ES-I3 (cell line): ENCODE results near the gene OR5B3.

Experiments
- H3K36me3 ChIP-seq: 2 replicates; pipeline ENCODE4 v1.6.1; 2013; ENCODE audit warnings: mild to moderate bottlenecking, low read length, control low read depth, moderate library complexity; ENCODE audit not compliant: insufficient read depth
- H3K4me1 ChIP-seq: 2 replicates; pipeline ENCODE4 v1.6.1; 2013; ENCODE audit warnings: mild to moderate bottlenecking, control low read depth, low read length; ENCODE audit not compliant: insufficient read depth
- H3K9ac ChIP-seq: 2 replicates; pipeline ENCODE4 v1.6.1; 2013; ENCODE audit warnings: low read depth, mild to moderate bottlenecking, low read length, moderate library complexity
- H3K9me3 ChIP-seq: 2 replicates; pipeline ENCODE4 v1.6.1; 2013; ENCODE audit warnings: mild to moderate bottlenecking, low read length, moderate library complexity; ENCODE audit not compliant: control insufficient read depth, insufficient read depth

Gene OR5B3

GRCh38 chr11:58390551-58391063 is 16.1 kb downstream of the OR5B3 start:
- no peaks in the 10 kb centered on the region for H3K4me1 ChIP-seq
- H3K9ac ChIP-seq = no peak overlapping the region
- no peaks in the 10 kb centered on the region for H3K9me3 ChIP-seq
- H3K36me3 ChIP-seq = no peaks in the 10 kb centered on the region

GRCh38 chr11:58358969-58359368 is 47.7 kb downstream of the OR5B3 start, which contains the start of gene OR5B17:
Gene OR5B17 (minus strand): TSS chr11:58359069. CDS start chr11:58359069, 0 bp downstream.
- Histone ChIP-seq H3K9me3 (no peaks in the 10 kb centered on the region), H3K9ac (no peak within 1 kb of the TSS), H3K36me3 (no peaks in the 10 kb centered on the region), H3K4me1 (no peaks in the 10 kb centered on the region)

GRCh38 chr11:58354727-58355126 is 51.9 kb downstream of the OR5B3 start:
- Histone ChIP-seq H3K9me3 (no peaks in the 10 kb centered on the region), H3K9ac (no peak overlapping the region), H3K4me1 (no peaks in the 10 kb centered on the region), H3K36me3 (no peaks in the 10 kb centered on the region)
